GM12872 (cell line): ENCODE results near the gene DTNBP1.

Experiments used
- TF ChIP-seq, protein P1 (sequence below): IDR thresholded peaks from 3 replicates; pipeline ENCODE4 v1.5.1; 2011; ENCODE audit warnings: low read depth, mild to moderate bottlenecking, low read length, moderate library complexity; ENCODE audit not compliant: insufficient read depth

The DTNBP1 gene

DNA sequence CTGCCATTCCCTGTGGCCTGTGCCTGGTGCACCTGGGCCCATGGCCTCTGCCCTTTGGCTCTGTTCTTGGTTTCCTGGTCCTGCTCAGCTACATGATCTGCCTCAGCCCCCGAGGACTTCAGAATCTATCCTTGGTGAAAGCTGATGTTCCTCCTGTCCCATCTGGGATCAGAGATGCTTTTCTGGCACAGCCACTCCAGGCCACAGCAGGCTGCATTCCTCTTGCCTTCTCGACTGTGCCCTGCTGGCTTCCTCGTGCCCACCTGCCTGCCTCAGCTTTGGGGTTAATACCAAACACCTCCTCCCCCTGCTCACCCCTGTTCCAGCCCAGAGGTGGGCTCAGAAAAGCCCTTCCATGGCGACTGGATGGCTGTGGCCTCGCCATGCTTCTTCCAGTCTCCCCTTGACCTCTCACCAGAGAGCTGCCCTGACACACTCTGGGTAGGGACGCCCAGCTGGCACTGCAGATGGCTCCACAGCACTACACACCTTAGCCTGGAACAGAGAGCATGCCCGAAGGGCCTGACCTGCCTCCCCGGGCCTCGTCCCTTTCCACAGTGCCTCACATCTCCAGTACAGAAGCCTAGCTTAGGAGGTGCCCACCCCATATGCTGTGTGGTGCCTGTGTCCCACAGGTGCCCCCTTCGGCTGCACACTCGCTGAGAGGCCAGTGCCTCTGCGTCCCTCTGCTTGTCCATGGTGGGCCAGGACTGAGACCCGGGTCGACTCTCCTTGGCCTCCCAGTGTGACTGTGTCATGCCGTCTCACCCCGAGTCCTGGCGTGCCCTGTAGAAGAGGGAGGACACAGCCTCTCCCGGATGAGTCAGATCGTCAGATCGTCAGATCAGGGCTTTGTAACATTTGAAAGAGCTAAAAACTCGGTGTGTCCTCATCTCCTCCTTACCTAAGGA, 148.8 kb downstream of the DTNBP1 start:
- TF ChIP-seq, protein P1, sequence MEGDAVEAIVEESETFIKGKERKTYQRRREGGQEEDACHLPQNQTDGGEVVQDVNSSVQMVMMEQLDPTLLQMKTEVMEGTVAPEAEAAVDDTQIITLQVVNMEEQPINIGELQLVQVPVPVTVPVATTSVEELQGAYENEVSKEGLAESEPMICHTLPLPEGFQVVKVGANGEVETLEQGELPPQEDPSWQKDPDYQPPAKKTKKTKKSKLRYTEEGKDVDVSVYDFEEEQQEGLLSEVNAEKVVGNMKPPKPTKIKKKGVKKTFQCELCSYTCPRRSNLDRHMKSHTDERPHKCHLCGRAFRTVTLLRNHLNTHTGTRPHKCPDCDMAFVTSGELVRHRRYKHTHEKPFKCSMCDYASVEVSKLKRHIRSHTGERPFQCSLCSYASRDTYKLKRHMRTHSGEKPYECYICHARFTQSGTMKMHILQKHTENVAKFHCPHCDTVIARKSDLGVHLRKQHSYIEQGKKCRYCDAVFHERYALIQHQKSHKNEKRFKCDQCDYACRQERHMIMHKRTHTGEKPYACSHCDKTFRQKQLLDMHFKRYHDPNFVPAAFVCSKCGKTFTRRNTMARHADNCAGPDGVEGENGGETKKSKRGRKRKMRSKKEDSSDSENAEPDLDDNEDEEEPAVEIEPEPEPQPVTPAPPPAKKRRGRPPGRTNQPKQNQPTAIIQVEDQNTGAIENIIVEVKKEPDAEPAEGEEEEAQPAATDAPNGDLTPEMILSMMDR: no peak

DNA sequence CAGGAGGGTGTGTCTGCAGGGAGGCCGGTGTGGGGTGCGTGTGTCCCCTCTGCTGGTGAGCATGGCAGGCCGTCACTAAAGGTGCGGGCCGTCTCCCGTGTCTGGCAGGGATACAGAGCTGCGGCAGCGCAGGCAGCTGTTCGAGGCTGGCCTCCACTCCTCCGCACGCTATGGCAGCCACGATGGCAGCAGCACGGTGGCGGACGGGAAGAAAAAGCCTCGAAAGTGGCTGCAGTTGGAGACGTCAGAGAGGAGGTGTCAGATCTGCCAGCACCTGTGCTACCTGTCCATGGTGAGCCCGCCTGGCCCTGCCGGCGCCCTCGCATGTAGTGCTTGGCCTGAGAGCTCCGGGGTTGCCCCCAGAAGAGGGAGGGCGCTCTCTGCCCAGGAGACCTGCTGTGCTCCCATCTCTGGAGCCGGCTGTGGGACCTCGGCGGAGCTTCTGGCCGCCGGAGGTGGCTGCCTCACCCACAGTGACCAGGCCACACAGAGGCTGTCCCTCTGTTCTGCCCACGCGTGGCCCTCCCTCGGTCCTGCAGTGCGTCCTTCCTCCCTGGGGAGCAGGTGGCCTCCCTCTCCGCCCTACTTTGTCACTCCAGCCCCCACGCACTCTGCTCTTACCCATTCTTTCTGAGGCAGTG, 149.6 kb downstream of the DTNBP1 start:
- TF ChIP-seq, protein P1: no peak

DNA sequence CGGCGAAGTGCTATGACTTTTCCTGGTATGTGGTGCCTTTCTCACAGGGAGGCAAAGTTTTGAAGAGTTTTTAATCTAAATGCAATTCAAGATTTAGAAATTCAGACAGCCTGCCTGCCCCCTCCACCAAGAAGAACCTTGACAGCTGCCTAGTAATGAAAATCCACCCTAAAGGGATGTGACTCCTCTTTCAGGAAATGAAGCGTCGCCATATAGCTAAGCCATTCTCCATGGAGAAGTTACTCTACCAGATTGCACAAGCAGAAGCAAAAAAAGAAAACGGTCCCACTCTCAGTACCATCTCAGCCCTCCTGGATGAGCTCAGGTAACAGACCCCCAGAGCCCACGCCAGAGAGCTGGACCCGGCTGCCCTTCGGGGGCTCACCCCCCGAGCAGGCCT, 150.1 kb downstream of the DTNBP1 start:
- TF ChIP-seq, protein P1: no peak

DNA sequence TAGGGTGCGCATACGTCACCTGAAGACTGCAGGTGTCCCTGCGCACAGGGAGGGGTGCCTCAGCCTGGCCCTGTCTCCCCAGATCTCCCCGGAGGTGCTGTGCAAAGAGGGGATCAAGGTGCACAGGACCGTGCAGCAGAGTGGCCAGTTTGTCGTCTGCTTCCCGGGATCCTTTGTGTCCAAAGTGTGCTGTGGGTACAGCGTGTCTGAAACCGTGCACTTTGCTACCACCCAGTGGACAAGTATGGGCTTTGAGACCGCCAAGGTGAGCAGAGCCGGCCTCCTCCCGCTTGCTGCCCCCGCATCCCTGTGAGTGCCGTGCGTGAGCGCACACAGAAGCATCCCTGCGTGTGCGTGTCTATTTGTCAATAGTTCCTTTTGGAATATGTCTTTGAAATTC, 150.7 kb downstream of the DTNBP1 start:
- TF ChIP-seq, protein P1: 0 out of 3 replicates have a peak, but pooled peaks have one; percentile 14

DNA sequence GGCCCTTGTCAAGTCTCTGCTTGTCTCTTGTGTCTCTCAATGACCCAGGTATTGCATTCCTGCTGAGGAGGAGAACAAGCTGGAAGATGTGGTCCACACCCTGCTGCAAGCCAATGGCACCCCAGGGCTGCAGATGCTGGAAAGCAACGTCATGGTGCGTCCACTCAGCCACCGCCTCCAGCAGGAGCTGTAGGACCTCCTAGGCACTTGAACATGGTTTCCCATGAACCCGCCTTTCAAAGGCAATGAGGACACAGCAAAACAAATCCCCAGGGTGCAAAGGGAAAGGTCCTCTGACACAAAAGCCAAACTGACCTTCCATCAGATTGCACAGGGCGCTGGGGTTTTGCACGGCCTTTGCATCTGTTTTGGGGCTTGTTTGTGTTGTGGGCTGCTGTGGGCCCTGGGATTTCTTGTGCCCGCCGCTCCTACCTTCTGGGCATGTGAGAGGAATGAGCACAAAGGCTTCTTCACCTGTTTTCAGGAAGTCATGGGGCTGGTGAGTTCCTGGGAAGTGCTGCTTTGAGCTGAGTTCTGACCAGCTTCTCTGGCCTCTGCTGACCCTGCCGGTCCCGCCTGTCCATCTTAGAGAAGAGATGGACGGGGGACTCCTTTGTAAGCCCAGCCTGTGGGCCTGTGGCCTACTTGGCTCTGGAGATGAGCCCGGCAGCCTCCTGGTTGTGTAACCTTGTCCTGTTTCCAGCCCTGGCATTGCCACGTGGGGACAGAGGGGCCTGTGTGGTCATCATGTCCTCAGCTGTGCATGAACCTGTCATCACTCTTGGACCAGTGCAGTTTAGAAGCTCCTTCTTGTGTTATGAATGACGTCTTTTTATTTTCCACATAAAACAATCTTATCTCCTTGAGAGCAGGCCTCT, 151.3 kb downstream of the DTNBP1 start:
- TF ChIP-seq, protein P1: no peak

DNA sequence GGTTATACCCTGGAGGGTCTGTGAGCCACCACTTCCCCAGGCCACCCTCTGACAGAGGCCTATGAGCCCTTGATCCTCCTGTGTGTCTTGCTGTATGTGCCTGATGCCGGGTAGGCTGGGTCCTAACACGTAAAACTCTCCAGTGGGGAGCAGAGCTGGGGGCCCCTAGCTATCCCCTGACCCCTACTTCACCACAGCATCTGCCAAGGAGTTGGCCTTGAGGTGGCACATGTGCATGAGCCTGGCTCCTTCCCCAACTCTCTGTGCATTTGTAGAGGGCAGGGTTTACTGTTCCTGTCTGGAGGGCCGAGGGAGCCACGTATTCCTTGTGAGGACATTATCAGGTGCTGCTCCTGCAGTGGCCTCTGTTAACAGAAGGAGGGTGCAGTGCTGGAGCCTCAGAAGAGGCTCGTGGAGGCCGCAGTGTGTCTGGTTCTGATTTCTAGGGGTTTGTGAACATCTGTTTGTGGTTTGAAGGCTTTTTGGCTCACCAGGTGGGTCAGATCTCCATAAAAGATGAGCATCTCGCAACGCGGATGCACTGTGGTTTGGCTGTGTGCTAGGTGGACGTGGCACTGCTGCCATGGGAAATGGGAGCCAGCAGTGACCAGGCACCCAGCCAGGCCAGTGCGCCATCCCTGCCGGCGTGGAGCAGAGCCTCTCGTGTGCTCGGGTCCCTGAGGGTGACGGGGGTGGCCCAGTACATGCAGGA, 152.1 kb downstream of the DTNBP1 start:
- TF ChIP-seq, protein P1: no peak
